Gastrocnemius medialis (tissue), 4 donors: ENCODE measurements around the gene DMD.

Source experiments
- CTCF ChIP-seq, 5 experiments: fragments of 450-650 bp in 3 of 5; fragments of 200-600 bp in 2 of 5; sonication (generic) in 2 of 5; IDR thresholded peaks in 4 of 5; conservative IDR thresholded peaks in 1 of 5; 1 replicate in 4 of 5; 2 replicates in 1 of 5; pipeline ENCODE4 v1.5.1; 2016 to 2019; ENCODE audit warnings: antibody characterized with exemption in 5 of 5, mild to moderate bottlenecking in 3 of 5, moderate library complexity in 3 of 5
- POLR2A ChIP-seq, 2 donors: fragments of 450-650 bp; IDR thresholded peaks; one replicate each; pipeline ENCODE4 v1.6.1; 2017; ENCODE audit warnings: antibody characterized with exemption in 2 of 2, mild to moderate bottlenecking in 2 of 2, moderate library complexity in 2 of 2

- TF ChIP-seq CTCF (IDR thresholded peaks at IDR 0.05 in 4 of 5, conservative IDR thresholded peaks at IDR 0.05 in 1 of 5) (no peak), POLR2A (IDR thresholded peaks at IDR 0.05) (no peak)
Observed at GRCh38 chrX:31092476-31092875, 2118.9 kb downstream of the DMD start.
